Measurements from ENCODE around the gene UBL3. TPM values are rescaled to one million over a fixed set of nuclear protein-coding genes. Genes with fewer than 3 reads are reported as not detected.
A peak's percentile ranks its signal among the peaks of the same experiment; 100 is the strongest.

The UBL3 gene
- total and polyA plus RNA-seq, 2 of the 8 experiments (the other 6 are each of a cell fraction or from before 2014, with no cell fraction given) = 5.3 to 16.1 TPM

- no peaks in the 10 kb centered on the region for H3K9me3 ChIP-seq (ENCODE audit: insufficient read depth in 2 of 2, low read depth in 1 of 2, low read length in 1 of 2)
- TF ChIP-seq SP2 (IDR thresholded peaks at IDR 0.05; ENCODE audit: low read length) (no peak), KDM1A (IDR thresholded peaks at IDR 0.05; ENCODE audit: borderline replicate concordance, low read length) (no peak), RNF2 (IDR thresholded peaks at IDR 0.05; ENCODE audit: borderline replicate concordance, low read depth, low read length, missing control alignments, poor library complexity, severe bottlenecking) (no peak), EGR1 (IDR thresholded peaks at IDR 0.05; ENCODE audit: borderline replicate concordance, low read depth, low read length) (no peak), RBBP5 (IDR thresholded peaks at IDR 0.05; ENCODE audit: borderline replicate concordance, low read depth, low read length) (no peak), GABPA (IDR thresholded peaks at IDR 0.05; ENCODE audit: borderline replicate concordance, insufficient read depth, low read length) (no peak), HDAC2 (IDR thresholded peaks at IDR 0.05; ENCODE audit: borderline replicate concordance in 1 of 2, low read depth in 2 of 2, low read length in 2 of 2) (no peak), CREB1 (IDR thresholded peaks at IDR 0.05) (no peak)
- TF ChIP-seq, protein P1, sequence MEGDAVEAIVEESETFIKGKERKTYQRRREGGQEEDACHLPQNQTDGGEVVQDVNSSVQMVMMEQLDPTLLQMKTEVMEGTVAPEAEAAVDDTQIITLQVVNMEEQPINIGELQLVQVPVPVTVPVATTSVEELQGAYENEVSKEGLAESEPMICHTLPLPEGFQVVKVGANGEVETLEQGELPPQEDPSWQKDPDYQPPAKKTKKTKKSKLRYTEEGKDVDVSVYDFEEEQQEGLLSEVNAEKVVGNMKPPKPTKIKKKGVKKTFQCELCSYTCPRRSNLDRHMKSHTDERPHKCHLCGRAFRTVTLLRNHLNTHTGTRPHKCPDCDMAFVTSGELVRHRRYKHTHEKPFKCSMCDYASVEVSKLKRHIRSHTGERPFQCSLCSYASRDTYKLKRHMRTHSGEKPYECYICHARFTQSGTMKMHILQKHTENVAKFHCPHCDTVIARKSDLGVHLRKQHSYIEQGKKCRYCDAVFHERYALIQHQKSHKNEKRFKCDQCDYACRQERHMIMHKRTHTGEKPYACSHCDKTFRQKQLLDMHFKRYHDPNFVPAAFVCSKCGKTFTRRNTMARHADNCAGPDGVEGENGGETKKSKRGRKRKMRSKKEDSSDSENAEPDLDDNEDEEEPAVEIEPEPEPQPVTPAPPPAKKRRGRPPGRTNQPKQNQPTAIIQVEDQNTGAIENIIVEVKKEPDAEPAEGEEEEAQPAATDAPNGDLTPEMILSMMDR (IDR thresholded peaks at IDR 0.05; ENCODE audit: control extremely low read depth in 1 of 3, insufficient read depth in 1 of 3, low read depth in 1 of 3, low read length in 3 of 3) = no peak
These were observed 3.8 kb downstream of the UBL3 start for GRCh38 chr13:29846475-29847256.

More at GRCh38 chr13:29846475-29847256, 3.8 kb downstream of the UBL3 start:
- no peak overlapping the region for H4K91ac ChIP-seq (replicated peaks; ENCODE audit: insufficient read length, low read length)
- H3K23me2 ChIP-seq (ENCODE audit: low read depth, low read length) = peaks cover 6% of the 10 kb centered on the region
- CTCF ChIA-PET (ENCODE audit: partially characterized antibody) = interaction anchor here (1.1 to 2.3 kb wide), 2 partner anchors 262 to 266 kb away, joined by 3 to 9 read pairs; no protein-coding TSS in a partner anchor
- H3K36me3 ChIP-seq (ENCODE audit: control insufficient read depth in 2 of 4, insufficient read depth in 4 of 4, low read length in 3 of 4) = no peaks in the 10 kb centered on the region
- H3K4me3 ChIP-seq (ENCODE audit: extremely low read depth in 1 of 4, insufficient read depth in 2 of 4, low read depth in 3 of 4, low read length in 4 of 4) = peak overlapping the region in 2 of 4 experiments; percentile 5 to 47; a peak in 3 of 8 replicates
- no peak overlapping the region for H4K8ac ChIP-seq (ENCODE audit: extremely low read depth, insufficient read depth, low read length)
- H3K4me2 ChIP-seq (ENCODE audit: insufficient read depth in 1 of 2, low read depth in 2 of 2, low read length in 2 of 2) = peak overlapping the region; percentile 31 to 90; a peak in 1 of 4 replicates
- no peak overlapping the region for H3K4ac ChIP-seq (replicated peaks; ENCODE audit: insufficient read length, low read depth, low read length)
- no peak overlapping the region for H2BK120ac ChIP-seq (replicated peaks; ENCODE audit: low read depth, low read length)
- 79% methylated on average over 6 of the region's 6 CpGs; no CpG with 5 or more reads in 1 of the 2 experiments for WGBS, 2 experiments (ENCODE audit: extremely low coverage in 1 of 2, insufficient coverage in 1 of 2, insufficient read length in 1 of 2, insufficient replicate concordance in 2 of 2, low coverage in 1 of 2, low lambda C conversion rate in 2 of 2, missing lambda C conversion rate in 1 of 2)
- peaks cover 0 to 13% (median 4%) of the 10 kb centered on the region in 4 experiments; a peak in 4 of 7 replicates for H3K4me1 ChIP-seq (replicated peaks in 1 of 4; ENCODE audit: control insufficient read depth in 3 of 4, insufficient read depth in 4 of 4, low read length in 3 of 4)
- H3K9ac ChIP-seq (replicated peaks in 1 of 4; ENCODE audit: extremely low read depth in 1 of 4, low read depth in 3 of 4, low read length in 3 of 4) = no peak overlapping the region
- H3K14ac ChIP-seq (ENCODE audit: insufficient read length) = no peak overlapping the region
- peaks cover 0 to 5% of the 10 kb centered on the region in 2 experiments for H4K20me1 ChIP-seq (replicated peaks in 1 of 2; ENCODE audit: control insufficient read depth in 1 of 2, insufficient read depth in 2 of 2, low read length in 2 of 2)
- H4K5ac ChIP-seq (ENCODE audit: insufficient read length, low read depth, low read length) = no peak overlapping the region
- H2BK12ac ChIP-seq (ENCODE audit: low read depth, low read length) = no peak overlapping the region
- H3K27me3 ChIP-seq (replicated peaks in 1 of 4; ENCODE audit: control insufficient read depth in 3 of 4, extremely low read depth in 1 of 4, insufficient read depth in 3 of 4, low read length in 3 of 4) = no peaks in the 10 kb centered on the region
- no peak overlapping the region for H3K18ac ChIP-seq (ENCODE audit: extremely low read depth, low read length)
- H3K27ac ChIP-seq (ENCODE audit: low read depth, low read length) = no peak overlapping the region
- POLR2A ChIA-PET (ENCODE audit: partially characterized antibody) = no interaction called here
- no peak overlapping the region for H2AK5ac ChIP-seq (ENCODE audit: low read depth, low read length)
- FAIRE-seq (no peak), DNase-seq (ENCODE audit: low read depth in 1 of 2, low spot score in 2 of 2) (no peak)
- peaks cover 5 to 73% of the 10 kb centered on the region in 2 experiments; a peak in 3 of 4 replicates for H3K79me2 ChIP-seq (ENCODE audit: control insufficient read depth in 1 of 2, insufficient read depth in 2 of 2, low read length in 2 of 2)
- H2BK20ac ChIP-seq (ENCODE audit: low read length) = no peak overlapping the region
- H3K23ac ChIP-seq (ENCODE audit: insufficient read length) = no peak overlapping the region
- H2BK5ac ChIP-seq (ENCODE audit: low read depth, low read length) = no peak overlapping the region
- no peak overlapping the region for H3K56ac ChIP-seq (replicated peaks; ENCODE audit: insufficient read length, low read depth, low read length)
- no peaks in the 10 kb centered on the region for H3K79me1 ChIP-seq (ENCODE audit: low read depth, low read length)
- H2AFZ ChIP-seq (ENCODE audit: low read length) = no peak overlapping the region
- H2BK15ac ChIP-seq (ENCODE audit: low read length) = no peak overlapping the region
